SU-DHL-6 (cell line): Measurements from ENCODE around the gene GRAP.
"Not testable (repeated sequence)": the region's sequence is repeated elsewhere in the genome, so short reads cannot be mapped to it uniquely, and the experiment has no call there.

Experiments
- CTCF ChIP-seq: fragments of 200-600 bp; sonication (generic); IDR thresholded peaks from one replicate; pipeline ENCODE4 v1.5.1; 2017; ENCODE audit warnings: antibody characterized with exemption, mild to moderate bottlenecking, low read length, moderate library complexity; ENCODE audit not compliant: insufficient read depth, poor library complexity, severe bottlenecking
- EZH2phosphoT487 ChIP-seq: fragments of 200-600 bp; sonication (generic), shearing (Covaris generic); conservative IDR thresholded peaks from 2 replicates; pipeline ENCODE4 v1.6.1; 2018; ENCODE audit warnings: mild to moderate bottlenecking, antibody characterized with exemption, low read length, moderate library complexity, mixed read lengths

GRCh38 chr17:19076398-19077192 lies 29.8 kb upstream of the GRAP start:
- TF ChIP-seq CTCF, EZH2phosphoT487: not testable (repeated sequence)
